GDM1 (cell line): Measurements from ENCODE around the gene MYLK3.
"Not testable (repeated sequence)": the region's sequence is repeated elsewhere in the genome, so short reads cannot be mapped to it uniquely, and the experiment has no call there.

Experiments used
- DNase-seq: peaks from one replicate; lab custom pipeline; 2025; lab: John Stamatoyannopoulos, UW

Gene MYLK3

GRCh38 chr16:46747777-46748651, at the start of gene MYLK3:
MYLK3 (minus strand) TSS chr16:46748344; CDS start chr16:46748193, 151 bp downstream.
- no peak for DNase-seq

GRCh38 chr16:46797501-46797900, 49.4 kb upstream of the MYLK3 start:
- no peak for DNase-seq

- no peak for DNase-seq
Observed at GRCh38 chr16:46796764-46797269, 48.7 kb upstream of the MYLK3 start.

GRCh38 chr16:46793841-46794240, 45.7 kb upstream of the MYLK3 start:
- DNase-seq: no peak

GRCh38 chr16:46790599-46791270, 42.6 kb upstream of the MYLK3 start:
- no peak for DNase-seq

- no peak for DNase-seq
Observed at GRCh38 chr16:46789499-46790414, 41.6 kb upstream of the MYLK3 start.

- DNase-seq: no peak
Observed at GRCh38 chr16:46788891-46789474, 40.8 kb upstream of the MYLK3 start.

GRCh38 chr16:46787909-46788308, 39.8 kb upstream of the MYLK3 start:
- DNase-seq: no peak

- DNase-seq: no peak
Observed at GRCh38 chr16:46785076-46785845, 37.1 kb upstream of the MYLK3 start.

GRCh38 chr16:46784569-46784968, 36.4 kb upstream of the MYLK3 start:
- DNase-seq: not testable (repeated sequence)

- DNase-seq: no peak
Observed at GRCh38 chr16:46783800-46784199, 35.7 kb upstream of the MYLK3 start.

GRCh38 chr16:46782320-46782719, 34.2 kb upstream of the MYLK3 start:
- no peak for DNase-seq

GRCh38 chr16:46777804-46778203, 29.7 kb upstream of the MYLK3 start:
- DNase-seq: no peak

- no peak for DNase-seq
Observed at GRCh38 chr16:46775214-46775613, 27.1 kb upstream of the MYLK3 start.

- DNase-seq: no peak
Observed at GRCh38 chr16:46774743-46775177, 26.6 kb upstream of the MYLK3 start.

GRCh38 chr16:46772463-46772862, 24.3 kb upstream of the MYLK3 start:
- DNase-seq: no peak

GRCh38 chr16:46768809-46769208, 20.7 kb upstream of the MYLK3 start:
- no peak for DNase-seq

GRCh38 chr16:46765050-46765449, 16.9 kb upstream of the MYLK3 start:
- DNase-seq: peak; percentile 34

GRCh38 chr16:46763147-46763546, 15.0 kb upstream of the MYLK3 start:
- DNase-seq: no peak

- no peak for DNase-seq
Observed at GRCh38 chr16:46762583-46762982, 14.4 kb upstream of the MYLK3 start.

- DNase-seq: no peak
Observed at GRCh38 chr16:46759309-46759708, 11.2 kb upstream of the MYLK3 start.
